HL-60 (cell line): ENCODE measurements around the gene FGF14.

Experiments used
- DNase-seq, 2 experiments: peaks; one replicate each; pipeline ENCODE4 v3.0.0-alpha.2; 2010 to 2020; ENCODE audit warnings: low read depth in 1 of 2, low spot score in 1 of 2
- H3K27ac ChIP-seq: fragments of 250-450 bp; sonication (Bioruptor Pico); replicated peaks from 2 replicates; pipeline ENCODE4 v1.5.1; 2020; ENCODE audit warnings: mild to moderate bottlenecking, moderate library complexity
- H3K27me3 ChIP-seq: fragments of 250-450 bp; sonication (Bioruptor Pico); 2 replicates; pipeline ENCODE4 v1.5.1; 2021; ENCODE audit warnings: mild to moderate bottlenecking, moderate library complexity; ENCODE audit not compliant: insufficient read depth, poor library complexity, severe bottlenecking
- H3K4me3 ChIP-seq: replicated peaks from 2 replicates; pipeline ENCODE4 v1.5.1; 2011; ENCODE audit warnings: mild to moderate bottlenecking, control low read depth, low read length; ENCODE audit not compliant: insufficient read depth
- CTCF ChIP-seq: IDR thresholded peaks from one replicate; pipeline ENCODE4 v1.5.1; 2011; ENCODE audit warnings: low read length, control low read depth, inconsistent platforms; ENCODE audit not compliant: insufficient read depth
- GABPA ChIP-seq: IDR thresholded peaks from 2 replicates; pipeline ENCODE4 v1.6.1; 2012; ENCODE audit warnings: low read depth
- POLR2AphosphoS5 ChIP-seq: IDR thresholded peaks from 2 replicates; pipeline ENCODE4 v1.6.1; 2012; ENCODE audit warnings: low read depth
- REST ChIP-seq: IDR thresholded peaks from 2 replicates; pipeline ENCODE4 v1.6.1; 2012; ENCODE audit warnings: low read depth; ENCODE audit not compliant: insufficient replicate concordance
- SPI1 ChIP-seq: IDR thresholded peaks from 2 replicates; pipeline ENCODE4 v1.6.1; 2012; ENCODE audit warnings: low read depth, mild to moderate bottlenecking, borderline replicate concordance

FGF14 gene

GRCh38 chr13:102275969-102276368, 125.9 kb downstream of the FGF14 start:
- Histone ChIP-seq H3K27me3 (peaks cover 5% of the 10 kb centered on the region), H3K27ac (no peak overlapping the region), H3K4me3 (no peak overlapping the region)
- no peak for DNase-seq
- TF ChIP-seq SPI1 (no peak), GABPA (no peak), REST (no peak), POLR2AphosphoS5 (no peak)

- Histone ChIP-seq H3K27ac (no peak overlapping the region), H3K27me3 (peaks cover 5% of the 10 kb centered on the region), H3K4me3 (no peak overlapping the region)
- TF ChIP-seq SPI1 (no peak), REST (no peak), CTCF (no peak), POLR2AphosphoS5 (no peak), GABPA (no peak)
- DNase-seq: no peak
Observed at GRCh38 chr13:102273111-102273510, 128.7 kb downstream of the FGF14 start.

GRCh38 chr13:102267191-102267590, 134.7 kb downstream of the FGF14 start:
- H3K4me3 ChIP-seq: no peak overlapping the region
- no peak overlapping the region for H3K27ac ChIP-seq
- no peak for TF ChIP-seq SPI1
- TF ChIP-seq POLR2AphosphoS5: no peak
- no peak for TF ChIP-seq GABPA
- TF ChIP-seq CTCF: no peak
- no peak for TF ChIP-seq REST
- peaks cover 3% of the 10 kb centered on the region for H3K27me3 ChIP-seq
- DNase-seq: no peak

GRCh38 chr13:102261809-102262208, 140.0 kb downstream of the FGF14 start:
- H3K27ac ChIP-seq: no peak overlapping the region
- no peak overlapping the region for H3K4me3 ChIP-seq
- peaks cover 3% of the 10 kb centered on the region for H3K27me3 ChIP-seq
- TF ChIP-seq SPI1 (no peak), CTCF (no peak), GABPA (no peak), REST (no peak), POLR2AphosphoS5 (no peak)
- no peak for DNase-seq
